Neural crest cell (in vitro differentiated cells): ENCODE data around the gene ZDHHC3. TPM values are rescaled to one million over a fixed set of nuclear protein-coding genes. Genes with fewer than 3 reads are reported as not detected.

Experiments used
- DNase-seq: peaks from one replicate; pipeline ENCODE4 v3.0.0; 2021; ENCODE audit warnings: low read depth, mixed read lengths, low spot score
- H3K27ac Mint-ChIP-seq: one replicate; pipeline ENCODE4 v1.8.0; 2021; ENCODE audit warnings: mild to moderate bottlenecking, mixed read lengths; ENCODE audit not compliant: unreplicated experiment
- H3K27me3 Mint-ChIP-seq: 2 replicates; pipeline ENCODE4 v1.8.0; 2021; ENCODE audit warnings: low read depth, mild to moderate bottlenecking, mixed read lengths
- H3K36me3 Mint-ChIP-seq: 2 replicates; pipeline ENCODE4 v1.8.0; 2021; ENCODE audit warnings: low read depth, mild to moderate bottlenecking, mixed read lengths
- H3K4me1 Mint-ChIP-seq: 2 replicates; pipeline ENCODE4 v1.8.0; 2021; ENCODE audit warnings: mixed read lengths
- H3K4me3 Mint-ChIP-seq: one replicate; pipeline ENCODE4 v1.8.0; 2021; ENCODE audit warnings: mild to moderate bottlenecking, mixed read lengths
- H3K9me3 Mint-ChIP-seq: 2 replicates; pipeline ENCODE4 v1.8.0; 2021; ENCODE audit warnings: mixed read lengths
- CTCF ChIP-seq: fragments of 200-600 bp; sonication (generic); conservative IDR thresholded peaks from 2 replicates; pipeline ENCODE4 v1.5.0; 2021; ENCODE audit warnings: antibody characterized with exemption, mild to moderate bottlenecking
- total RNA-seq: library from RNA; stranded (reverse); gene quantifications from 2 replicates; pipeline ENCODE4 v1.2.1, GENCODE V29; 2021

ZDHHC3 gene
- total RNA-seq, 1 donor from 2014 or later: 62.2 TPM

- peaks cover 6% of the 10 kb centered on the region for H3K27me3 Mint-ChIP-seq
Observed at GRCh38 chr3:44905446-44906157, 70.4 kb downstream of the ZDHHC3 start.

GRCh38 chr3:44903751-44904150 is 72.2 kb downstream of the ZDHHC3 start:
- Mint-ChIP-seq H3K4me1 (peaks cover 35% of the 10 kb centered on the region), H3K27ac (no peak overlapping the region), H3K36me3 (no peaks in the 10 kb centered on the region), H3K4me3 (no peak overlapping the region), H3K27me3 (peaks cover 6% of the 10 kb centered on the region), H3K9me3 (no peaks in the 10 kb centered on the region)
- DNase-seq: no peak
- no peak for TF ChIP-seq CTCF

More at GRCh38 chr3:44905446-44906157, 70.4 kb downstream of the ZDHHC3 start:
- peaks cover 22% of the 10 kb centered on the region for H3K4me1 Mint-ChIP-seq
- H3K36me3 Mint-ChIP-seq: no peaks in the 10 kb centered on the region
- H3K9me3 Mint-ChIP-seq: no peaks in the 10 kb centered on the region
- H3K27ac Mint-ChIP-seq: no peak overlapping the region
- no peak for DNase-seq
- TF ChIP-seq CTCF: no peak
- H3K4me3 Mint-ChIP-seq: no peak overlapping the region

- DNase-seq: no peak
- H3K9me3 Mint-ChIP-seq: no peaks in the 10 kb centered on the region
- H3K36me3 Mint-ChIP-seq: no peaks in the 10 kb centered on the region
- peaks cover 6% of the 10 kb centered on the region for H3K27me3 Mint-ChIP-seq
- H3K4me1 Mint-ChIP-seq: peaks cover 35% of the 10 kb centered on the region
- no peak overlapping the region for H3K27ac Mint-ChIP-seq
- no peak for TF ChIP-seq CTCF
- H3K4me3 Mint-ChIP-seq: no peak overlapping the region
Observed at GRCh38 chr3:44903314-44903713, 72.7 kb downstream of the ZDHHC3 start.

GRCh38 chr3:44902628-44903027 is 73.3 kb downstream of the ZDHHC3 start:
- Mint-ChIP-seq H3K4me3 (no peak overlapping the region), H3K4me1 (peaks cover 33% of the 10 kb centered on the region), H3K27me3 (peaks cover under 1% of the 10 kb centered on the region), H3K27ac (no peak overlapping the region), H3K36me3 (no peaks in the 10 kb centered on the region), H3K9me3 (no peaks in the 10 kb centered on the region)
- no peak for TF ChIP-seq CTCF
- DNase-seq: no peak

GRCh38 chr3:44899683-44900367 is 76.1 kb downstream of the ZDHHC3 start:
- Mint-ChIP-seq H3K36me3 (no peaks in the 10 kb centered on the region), H3K9me3 (no peaks in the 10 kb centered on the region), H3K4me3 (peak overlapping the region; percentile 32), H3K4me1 (peaks cover 31% of the 10 kb centered on the region), H3K27me3 (no peaks in the 10 kb centered on the region), H3K27ac (peak overlapping the region; percentile 86)
- no peak for TF ChIP-seq CTCF
- peak; percentile 30 for DNase-seq
